Uterus (tissue), 4 donors: ENCODE measurements around the gene IPPK. TPM values are rescaled to one million over a fixed set of nuclear protein-coding genes. Genes with fewer than 3 reads are reported as not detected.
"Not testable (repeated sequence)": the region's sequence is repeated elsewhere in the genome, so short reads cannot be mapped to it uniquely, and the experiment has no call there.

ENCODE experiments used
- DNase-seq, 2 donors: peaks; one replicate each; pipeline ENCODE4 v3.0.0-alpha.2; 2019 to 2020
- H3K27ac ChIP-seq, 2 donors: fragments of 200-600 bp; sonication (generic); 1 replicate in 1 of 2; 2 replicates in 1 of 2; pipeline ENCODE4 v1.5.1; 2016 to 2018
- H3K27me3 ChIP-seq, 2 donors: fragments of 200-600 bp; sonication (generic); one replicate each; pipeline ENCODE4 v1.5.1; 2018 to 2019; ENCODE audit warnings: control low read depth in 1 of 2
- H3K36me3 ChIP-seq, 2 donors: fragments of 200-600 bp; sonication (generic); one replicate each; pipeline ENCODE4 v1.5.1; 2019; ENCODE audit warnings: control low read depth in 1 of 2
- H3K4me1 ChIP-seq, 2 donors: fragments of 200-600 bp; sonication (generic); one replicate each; pipeline ENCODE4 v1.5.1; 2018 to 2019; ENCODE audit warnings: control low read depth in 1 of 2
- H3K4me3 ChIP-seq, 2 donors: fragments of 200-600 bp; sonication (generic); 1 replicate in 1 of 2; 2 replicates in 1 of 2; pipeline ENCODE4 v1.5.1; 2018 to 2019; ENCODE audit warnings: mild to moderate bottlenecking in 1 of 2
- H3K9me3 ChIP-seq, 2 donors: fragments of 200-600 bp; sonication (generic); one replicate each; pipeline ENCODE4 v1.5.1; 2019; ENCODE audit warnings: control low read depth in 1 of 2
- POLR2A ChIP-seq, 2 donors: fragments of 450-650 bp; IDR thresholded peaks; one replicate each; pipeline ENCODE4 v1.6.1; 2016; ENCODE audit warnings: antibody characterized with exemption in 2 of 2, mild to moderate bottlenecking in 1 of 2, moderate library complexity in 1 of 2
- intact Hi-C: fragments of 100-400 bp; cut with DNase I; formaldehyde crosslinking; loops from one replicate; pipeline ENCODE4 v1.15.1; 2023; ENCODE audit warnings: low total_unique reads
- total RNA-seq, 4 donors: library from RNA; depleted of rRNA in 3 of 4; stranded (reverse); fragments of >200 nt in 3 of 4; gene quantifications; one replicate each; pipeline versions ENCODE4 v1.1.0 to v1.2.4, GENCODE V29; 2014 to 2023
- TF ChIP-seq, protein P1 (sequence below), 4 experiments: fragments of 200-600 bp in 2 of 4; fragments of 450-650 bp in 2 of 4; sonication (generic) in 2 of 4; IDR thresholded peaks; one replicate each; pipeline ENCODE4 v1.5.1; 2016 to 2019; ENCODE audit warnings: antibody characterized with exemption in 4 of 4, mild to moderate bottlenecking in 2 of 4, moderate library complexity in 1 of 4
- donor health status: DM: yes; HTN: yes; CAD: no.

The IPPK gene
- total RNA-seq, 4 donors from 2014 or later: 5.9 to 13.1 (median 8.5) TPM

DNA sequence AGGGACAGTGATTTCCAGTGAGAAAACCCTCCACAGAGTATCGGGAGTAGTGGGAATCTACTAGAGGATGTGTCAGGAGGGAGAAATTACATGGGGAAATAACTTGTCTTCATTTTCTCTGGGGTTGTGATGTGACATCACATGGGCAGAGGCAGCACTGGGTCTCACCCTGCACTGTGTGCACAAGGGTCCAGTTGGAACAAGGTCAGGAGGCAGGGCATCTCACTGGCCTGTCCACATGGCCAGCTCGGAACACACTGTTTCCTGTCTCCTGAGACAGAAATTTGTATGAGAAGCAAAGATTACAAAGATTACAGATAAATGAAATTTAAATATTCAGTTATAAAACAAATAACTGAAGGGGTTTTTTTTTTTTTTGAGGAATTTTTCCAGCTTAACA is 71.5 kb downstream of the IPPK start:
- Histone ChIP-seq H3K27ac (peak overlapping the region; percentile 59 to 86), H3K4me3 (no peak overlapping the region), H3K4me1 (peaks cover 0 to 10% of the 10 kb centered on the region in 2 donors), H3K27me3 (no peaks in the 10 kb centered on the region), H3K36me3 (no peaks in the 10 kb centered on the region), H3K9me3 (no peaks in the 10 kb centered on the region)
- TF ChIP-seq POLR2A (IDR thresholded peaks at IDR 0.05): no peak
- TF ChIP-seq, protein P1, sequence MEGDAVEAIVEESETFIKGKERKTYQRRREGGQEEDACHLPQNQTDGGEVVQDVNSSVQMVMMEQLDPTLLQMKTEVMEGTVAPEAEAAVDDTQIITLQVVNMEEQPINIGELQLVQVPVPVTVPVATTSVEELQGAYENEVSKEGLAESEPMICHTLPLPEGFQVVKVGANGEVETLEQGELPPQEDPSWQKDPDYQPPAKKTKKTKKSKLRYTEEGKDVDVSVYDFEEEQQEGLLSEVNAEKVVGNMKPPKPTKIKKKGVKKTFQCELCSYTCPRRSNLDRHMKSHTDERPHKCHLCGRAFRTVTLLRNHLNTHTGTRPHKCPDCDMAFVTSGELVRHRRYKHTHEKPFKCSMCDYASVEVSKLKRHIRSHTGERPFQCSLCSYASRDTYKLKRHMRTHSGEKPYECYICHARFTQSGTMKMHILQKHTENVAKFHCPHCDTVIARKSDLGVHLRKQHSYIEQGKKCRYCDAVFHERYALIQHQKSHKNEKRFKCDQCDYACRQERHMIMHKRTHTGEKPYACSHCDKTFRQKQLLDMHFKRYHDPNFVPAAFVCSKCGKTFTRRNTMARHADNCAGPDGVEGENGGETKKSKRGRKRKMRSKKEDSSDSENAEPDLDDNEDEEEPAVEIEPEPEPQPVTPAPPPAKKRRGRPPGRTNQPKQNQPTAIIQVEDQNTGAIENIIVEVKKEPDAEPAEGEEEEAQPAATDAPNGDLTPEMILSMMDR (IDR thresholded peaks at IDR 0.05): no peak
- intact Hi-C loops: no loop called here
- peak in 1 of 2 donors; percentile 21 for DNase-seq

DNA sequence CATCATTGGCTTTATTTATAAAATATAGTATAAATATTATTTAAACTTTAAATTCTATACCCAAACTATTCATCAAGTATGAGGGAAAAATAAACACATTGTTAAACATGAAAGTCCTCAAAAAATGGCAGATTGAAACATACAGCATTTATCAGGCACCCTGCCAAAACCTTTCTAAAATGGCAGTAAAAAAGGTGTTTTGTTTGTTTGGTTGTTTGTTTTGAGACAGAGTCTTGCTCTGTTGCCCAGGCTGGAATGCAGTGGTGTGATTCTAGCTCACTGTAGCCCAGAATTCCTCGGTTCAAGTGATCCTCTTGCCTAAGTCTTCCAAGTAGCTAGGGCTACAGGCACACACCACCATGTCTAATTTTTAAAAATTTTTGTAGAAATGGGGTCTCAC is 74.0 kb downstream of the IPPK start:
- Histone ChIP-seq H3K27me3 (no peaks in the 10 kb centered on the region), H3K4me1 (peaks cover 0 to 12% of the 10 kb centered on the region in 2 donors), H3K9me3 (no peaks in the 10 kb centered on the region), H3K36me3 (no peaks in the 10 kb centered on the region), H3K4me3 (no peak overlapping the region), H3K27ac (no peak overlapping the region)
- no peak for DNase-seq
- TF ChIP-seq, protein P1 (IDR thresholded peaks at IDR 0.05): no peak
- no peak for TF ChIP-seq POLR2A (IDR thresholded peaks at IDR 0.05)
- intact Hi-C loops: no loop called here

DNA sequence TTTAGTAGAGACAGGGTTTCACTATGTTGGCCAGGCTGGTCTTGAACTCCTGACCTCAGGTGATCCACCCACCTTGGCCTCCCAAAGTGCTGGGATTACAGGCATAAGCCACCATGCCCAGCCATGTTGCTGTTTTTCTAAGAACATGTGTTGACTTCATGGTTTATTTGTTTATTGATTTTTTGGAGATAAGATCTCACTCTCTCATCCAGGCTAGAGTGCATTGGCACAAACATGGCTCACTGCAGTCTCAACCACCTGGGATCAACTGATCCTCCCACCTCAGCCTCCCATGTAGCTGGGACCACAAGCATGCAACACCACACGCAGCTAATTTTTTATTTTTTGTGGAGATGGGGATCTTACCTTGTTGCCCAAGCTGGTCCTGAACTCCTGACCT is 74.9 kb downstream of the IPPK start:
- H3K27ac ChIP-seq, H3K36me3 ChIP-seq, intact Hi-C loops, H3K27me3 ChIP-seq, H3K4me3 ChIP-seq, DNase-seq, H3K9me3 ChIP-seq: not testable (repeated sequence)
- H3K4me1 ChIP-seq: peaks cover 0 to 20% of the 10 kb centered on the region in 2 donors

DNA sequence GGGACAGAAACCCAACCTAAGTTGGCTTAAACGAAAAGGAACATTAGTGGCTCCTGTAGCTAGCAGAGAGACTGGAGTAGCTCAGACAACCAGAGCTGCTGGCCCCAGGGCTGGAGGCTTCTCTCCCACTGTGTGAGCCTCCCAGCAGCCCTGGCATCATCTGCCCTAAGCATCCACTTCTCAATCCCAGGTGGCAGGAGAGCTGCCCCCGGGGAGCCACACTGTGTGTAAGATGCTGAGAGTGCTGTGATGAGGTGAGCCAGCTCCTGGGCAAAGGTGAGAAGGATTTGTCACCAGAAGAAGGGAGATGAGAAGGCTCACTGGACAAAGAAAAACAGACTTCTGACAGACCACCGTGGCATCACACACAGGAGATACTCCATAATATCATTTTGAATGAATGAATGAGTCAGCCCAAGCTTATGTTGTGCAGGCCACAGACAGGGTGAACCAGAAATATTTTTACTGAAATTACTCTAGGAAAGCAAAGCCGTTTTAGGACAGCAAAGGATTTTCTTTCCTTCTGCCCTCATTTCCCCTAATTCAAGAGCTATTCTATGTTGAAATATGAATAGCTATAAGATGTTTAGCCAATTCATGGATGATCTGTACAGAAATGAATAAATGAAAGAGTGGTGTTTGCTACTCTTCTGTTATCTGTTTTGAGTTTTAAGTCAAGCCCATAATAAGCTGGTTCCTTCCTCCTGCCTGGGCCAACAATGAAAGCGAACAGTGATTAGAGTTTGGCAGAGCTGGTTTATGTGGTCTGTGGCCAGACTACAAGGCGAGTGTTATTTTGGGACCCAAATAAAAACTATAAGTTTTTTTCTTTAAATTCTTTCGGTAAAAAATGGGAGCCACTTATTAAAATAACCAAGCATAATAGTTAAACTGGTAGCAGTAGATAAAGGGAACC is 76.7 kb downstream of the IPPK start:
- intact Hi-C loops: no loop called here
- no peaks in the 10 kb centered on the region for H3K36me3 ChIP-seq
- H3K9me3 ChIP-seq: no peaks in the 10 kb centered on the region
- no peaks in the 10 kb centered on the region for H3K27me3 ChIP-seq
- no peak for TF ChIP-seq POLR2A (IDR thresholded peaks at IDR 0.05)
- TF ChIP-seq, protein P1 (IDR thresholded peaks at IDR 0.05): no peak
- peaks cover 0 to 25% of the 10 kb centered on the region in 2 donors for H3K4me1 ChIP-seq
- peak overlapping the region in 1 of 2 donors; percentile 42 for H3K27ac ChIP-seq
- no peak overlapping the region for H3K4me3 ChIP-seq
- no peak for DNase-seq

DNA sequence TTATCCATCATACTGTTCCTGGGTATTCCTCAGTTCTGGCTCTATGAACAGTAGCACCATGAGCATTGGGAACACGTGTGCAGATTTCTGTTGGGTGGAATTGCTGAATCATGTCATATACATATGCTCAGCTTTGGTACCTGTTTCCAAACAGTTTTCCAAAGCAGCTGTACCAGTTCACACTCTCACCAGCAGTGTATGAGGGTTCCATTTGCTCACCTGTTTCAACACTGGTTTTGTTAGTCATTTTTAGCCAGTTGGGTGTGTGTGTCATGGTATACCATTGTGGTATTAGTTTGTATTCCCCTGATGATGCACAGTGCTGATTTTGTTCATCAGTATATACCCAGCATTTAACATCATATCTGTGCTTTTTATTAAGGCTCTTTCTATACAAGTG is 77.4 kb downstream of the IPPK start:
- no peak for DNase-seq
- no peaks in the 10 kb centered on the region for H3K9me3 ChIP-seq
- TF ChIP-seq, protein P1 (IDR thresholded peaks at IDR 0.05): no peak
- TF ChIP-seq POLR2A (IDR thresholded peaks at IDR 0.05): no peak
- peaks cover 0 to 22% of the 10 kb centered on the region in 2 donors for H3K4me1 ChIP-seq
- H3K27ac ChIP-seq: no peak overlapping the region
- H3K4me3 ChIP-seq: no peak overlapping the region
- no peaks in the 10 kb centered on the region for H3K27me3 ChIP-seq
- no peaks in the 10 kb centered on the region for H3K36me3 ChIP-seq
- intact Hi-C loops: no loop called here
